ENCODE measurements around the gene HLA-DPB1.
"Not testable (repeated sequence)": the region's sequence is repeated elsewhere in the genome, so short reads cannot be mapped to it uniquely, and the experiment has no call there.

HLA-DPB1 gene

DNA sequence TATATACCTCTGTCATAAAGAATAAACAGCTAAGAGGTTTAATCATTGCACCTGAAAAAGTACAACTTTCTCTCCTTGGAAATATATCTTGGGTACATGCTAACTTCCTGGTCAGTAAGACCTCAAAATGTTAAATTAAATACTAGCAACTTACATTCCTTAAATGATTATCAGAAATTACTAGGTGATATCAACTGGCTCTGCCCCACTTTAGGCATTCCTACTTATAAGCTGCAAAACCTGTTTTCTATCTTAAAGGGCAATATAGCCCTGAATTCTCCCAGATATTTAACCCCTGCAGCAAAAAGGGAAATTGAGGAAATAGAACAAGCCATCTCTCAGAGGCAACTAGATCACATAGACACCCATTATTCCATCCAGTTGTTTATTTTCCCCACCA is 23.2 kb upstream of the HLA-DPB1 start:
- Histone ChIP-seq H3K4me3 (ENCODE audit: low read depth, low read length) (no peak overlapping the region), H3K27me3 (ENCODE audit: insufficient read depth, low read length) (peaks cover 59% of the 10 kb centered on the region), H3K36me3 (ENCODE audit: insufficient read depth, low read length) (no peaks in the 10 kb centered on the region), H3K27ac (ENCODE audit: low read depth, low read length) (no peak overlapping the region), H3K79me2 (ENCODE audit: control insufficient read depth, insufficient read depth, low read length, unreplicated experiment) (no peaks in the 10 kb centered on the region), H2AFZ (ENCODE audit: low read length, unreplicated experiment) (no peak overlapping the region), H3K4me1 (ENCODE audit: control insufficient read depth, insufficient read depth, low read length, unreplicated experiment) (no peaks in the 10 kb centered on the region)

DNA sequence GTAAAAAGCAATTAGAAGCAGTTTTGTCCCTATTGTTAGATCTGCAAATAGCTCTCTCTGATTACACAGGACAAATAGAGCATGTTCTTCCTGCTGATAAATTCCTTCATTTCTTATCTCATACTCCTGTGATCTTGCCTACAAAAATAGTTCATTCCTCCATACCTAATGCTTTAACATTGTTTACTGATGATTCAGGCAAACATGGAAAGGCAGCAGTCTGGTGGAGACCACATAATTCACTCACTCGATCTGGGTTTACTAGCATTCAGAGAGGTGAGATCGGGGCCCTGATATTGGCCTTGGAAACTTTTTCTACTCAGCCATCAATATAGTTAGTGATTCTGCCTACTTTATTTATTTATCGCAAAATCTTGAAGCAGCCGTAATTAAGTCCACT is 22.6 kb upstream of the HLA-DPB1 start:
- H2AFZ ChIP-seq (ENCODE audit: low read length, unreplicated experiment): no peak overlapping the region
- H3K4me3 ChIP-seq (ENCODE audit: low read depth, low read length): no peak overlapping the region
- H3K4me1 ChIP-seq (ENCODE audit: control insufficient read depth, insufficient read depth, low read length, unreplicated experiment): no peaks in the 10 kb centered on the region
- H3K79me2 ChIP-seq (ENCODE audit: control insufficient read depth, insufficient read depth, low read length, unreplicated experiment): no peaks in the 10 kb centered on the region
- H3K27ac ChIP-seq (ENCODE audit: low read depth, low read length): no peak overlapping the region
- no peaks in the 10 kb centered on the region for H3K36me3 ChIP-seq (ENCODE audit: insufficient read depth, low read length)
- H3K27me3 ChIP-seq (ENCODE audit: insufficient read depth, low read length): peaks cover 59% of the 10 kb centered on the region

DNA sequence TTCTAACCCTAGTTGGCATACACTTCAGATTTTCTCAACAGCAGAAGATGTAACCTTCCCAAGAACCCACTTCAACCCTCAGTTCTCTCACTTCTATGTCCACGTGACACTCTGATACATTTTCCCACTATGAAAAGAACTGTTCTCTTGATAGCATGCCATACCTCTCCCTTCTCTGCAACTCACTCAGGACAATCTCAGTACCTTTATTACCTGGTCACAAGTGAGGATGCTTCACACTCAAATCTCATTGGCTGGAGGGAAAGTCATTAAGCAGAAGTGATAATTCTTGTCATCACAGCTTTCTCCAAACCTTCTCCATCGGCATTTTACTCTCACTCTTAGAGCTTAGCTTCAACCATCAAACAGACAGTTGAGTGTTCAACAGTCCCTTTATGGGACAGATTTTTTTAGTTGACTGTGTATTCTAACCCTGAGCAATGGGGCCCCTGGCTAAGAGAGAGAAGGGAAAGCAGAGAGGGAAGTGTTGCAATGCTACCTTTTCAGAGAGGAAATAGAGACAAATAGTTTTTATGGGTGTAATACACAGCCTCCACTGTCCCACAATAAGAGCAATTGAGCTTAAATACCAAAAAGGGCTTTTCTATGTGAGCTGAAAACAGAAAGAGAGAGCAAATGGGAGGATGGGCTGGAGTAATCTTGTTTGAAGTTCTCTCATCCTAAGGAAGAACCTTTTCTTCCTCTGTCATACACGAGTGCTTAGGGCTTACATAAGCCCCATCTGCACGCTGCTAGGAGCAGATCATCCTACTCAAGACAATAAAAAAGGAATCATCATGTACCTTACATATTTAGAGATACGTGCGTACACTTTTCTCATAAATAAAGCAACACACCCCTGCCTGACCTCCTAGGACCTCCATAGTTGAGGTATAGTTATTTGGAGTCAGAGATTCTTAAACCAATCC is 18.3 kb upstream of the HLA-DPB1 start:
- Histone ChIP-seq H3K4me1 (ENCODE audit: control insufficient read depth, insufficient read depth, low read length, unreplicated experiment) (no peaks in the 10 kb centered on the region), H3K27ac (ENCODE audit: low read depth, low read length) (no peak overlapping the region)

DNA sequence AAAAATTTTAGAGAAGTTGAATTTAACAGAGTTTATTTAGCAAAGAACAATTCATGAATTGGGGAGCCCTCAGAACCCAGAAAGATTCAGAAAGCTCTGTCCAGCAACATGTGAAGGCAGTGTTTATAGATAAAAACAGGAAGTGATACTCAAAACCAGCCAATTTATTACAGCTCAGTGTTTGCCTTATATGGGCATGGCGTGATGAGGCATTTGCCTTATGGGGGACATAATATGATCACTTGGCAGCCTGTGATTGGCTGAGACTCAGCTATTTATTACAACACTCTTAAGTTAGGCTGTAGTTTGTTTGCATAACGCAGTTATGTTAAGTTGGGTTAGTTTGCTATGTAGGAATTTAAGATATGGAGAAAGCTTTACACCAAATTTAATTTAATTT is 13.8 kb upstream of the HLA-DPB1 start:
- no peaks in the 10 kb centered on the region for H3K79me2 ChIP-seq (ENCODE audit: control insufficient read depth, insufficient read depth, low read length, unreplicated experiment)
- peaks cover 17% of the 10 kb centered on the region for H3K27me3 ChIP-seq (ENCODE audit: insufficient read depth, low read length)
- no peak overlapping the region for H3K4me3 ChIP-seq (ENCODE audit: low read depth, low read length)
- no peak overlapping the region for H2AFZ ChIP-seq (ENCODE audit: low read length, unreplicated experiment)
- H3K36me3 ChIP-seq (ENCODE audit: insufficient read depth, low read length): no peaks in the 10 kb centered on the region; the same call in 1 of the 2 replicates
- H3K27ac ChIP-seq (ENCODE audit: low read depth, low read length): no peak overlapping the region
- H3K4me1 ChIP-seq (ENCODE audit: control insufficient read depth, insufficient read depth, low read length, unreplicated experiment): no peaks in the 10 kb centered on the region

More for the DNA sequence above, 18.3 kb upstream of the HLA-DPB1 start:
- Histone ChIP-seq H3K36me3 (ENCODE audit: insufficient read depth, low read length) (no peaks in the 10 kb centered on the region), H3K4me3 (ENCODE audit: low read depth, low read length) (no peak overlapping the region), H3K79me2 (ENCODE audit: control insufficient read depth, insufficient read depth, low read length, unreplicated experiment) (no peaks in the 10 kb centered on the region), H3K27me3 (ENCODE audit: insufficient read depth, low read length) (peaks cover 24% of the 10 kb centered on the region), H2AFZ (ENCODE audit: low read length, unreplicated experiment) (no peak overlapping the region)

DNA sequence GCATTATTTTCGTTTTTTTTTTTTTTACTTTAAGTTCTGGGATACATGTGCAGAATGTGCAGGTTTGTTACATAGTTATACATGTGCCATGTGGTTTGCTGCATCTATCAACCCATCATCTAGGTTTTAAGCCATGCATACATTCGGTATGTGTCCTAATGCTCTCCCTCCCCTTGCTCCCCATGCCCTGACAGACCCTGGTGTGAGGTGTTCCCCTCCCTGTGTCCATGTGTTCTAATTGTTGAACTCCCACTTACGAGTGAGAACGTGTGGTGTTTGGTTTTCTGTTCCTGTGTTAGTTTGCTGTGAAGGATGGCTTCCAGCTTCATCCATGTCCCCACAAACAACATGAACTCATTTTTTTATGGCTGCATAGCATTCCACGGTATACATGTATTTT is 12.4 kb upstream of the HLA-DPB1 start:
- H2AFZ ChIP-seq (ENCODE audit: low read length, unreplicated experiment); H3K27ac ChIP-seq (ENCODE audit: low read depth, low read length); H3K27me3 ChIP-seq (ENCODE audit: insufficient read depth, low read length); H3K4me3 ChIP-seq (ENCODE audit: low read depth, low read length); H3K36me3 ChIP-seq (ENCODE audit: insufficient read depth, low read length); H3K79me2 ChIP-seq (ENCODE audit: control insufficient read depth, insufficient read depth, low read length, unreplicated experiment); H3K4me1 ChIP-seq (ENCODE audit: control insufficient read depth, insufficient read depth, low read length, unreplicated experiment): not testable (repeated sequence)

- H3K27ac ChIP-seq (ENCODE audit: low read depth, low read length): no peak overlapping the region
- H3K4me3 ChIP-seq (ENCODE audit: low read depth, low read length): no peak overlapping the region
- H3K27me3 ChIP-seq (ENCODE audit: insufficient read depth, low read length): no peaks in the 10 kb centered on the region
- H2AFZ ChIP-seq (ENCODE audit: low read length, unreplicated experiment): no peak overlapping the region
- peaks cover 9% of the 10 kb centered on the region; the same call in 1 of the 2 replicates for H3K36me3 ChIP-seq (ENCODE audit: insufficient read depth, low read length)
- no peaks in the 10 kb centered on the region for H3K79me2 ChIP-seq (ENCODE audit: control insufficient read depth, insufficient read depth, low read length, unreplicated experiment)
- H3K4me1 ChIP-seq (ENCODE audit: control insufficient read depth, insufficient read depth, low read length, unreplicated experiment): no peaks in the 10 kb centered on the region
These were observed 11.1 kb upstream of the HLA-DPB1 start for GRCh38 chr6:33064723-33065122.

GRCh38 chr6:33065312-33065711 is 10.5 kb upstream of the HLA-DPB1 start:
- Histone ChIP-seq H3K27me3 (ENCODE audit: insufficient read depth, low read length) (no peaks in the 10 kb centered on the region), H3K79me2 (ENCODE audit: control insufficient read depth, insufficient read depth, low read length, unreplicated experiment) (no peaks in the 10 kb centered on the region), H3K27ac (ENCODE audit: low read depth, low read length) (no peak overlapping the region), H3K4me1 (ENCODE audit: control insufficient read depth, insufficient read depth, low read length, unreplicated experiment) (no peaks in the 10 kb centered on the region), H3K36me3 (ENCODE audit: insufficient read depth, low read length) (peaks cover 9% of the 10 kb centered on the region; the same call in 1 of the 2 replicates), H3K4me3 (ENCODE audit: low read depth, low read length) (no peak overlapping the region), H2AFZ (ENCODE audit: low read length, unreplicated experiment) (no peak overlapping the region)

- no peak overlapping the region for H3K27ac ChIP-seq (ENCODE audit: low read depth, low read length)
- no peaks in the 10 kb centered on the region for H3K4me1 ChIP-seq (ENCODE audit: control insufficient read depth, insufficient read depth, low read length, unreplicated experiment)
- H2AFZ ChIP-seq (ENCODE audit: low read length, unreplicated experiment): no peak overlapping the region
- no peak overlapping the region for H3K4me3 ChIP-seq (ENCODE audit: low read depth, low read length)
- H3K36me3 ChIP-seq (ENCODE audit: insufficient read depth, low read length): peaks cover 9% of the 10 kb centered on the region; the same call in 1 of the 2 replicates
- no peaks in the 10 kb centered on the region for H3K27me3 ChIP-seq (ENCODE audit: insufficient read depth, low read length)
- no peaks in the 10 kb centered on the region for H3K79me2 ChIP-seq (ENCODE audit: control insufficient read depth, insufficient read depth, low read length, unreplicated experiment)
These were observed 8.8 kb upstream of the HLA-DPB1 start for GRCh38 chr6:33066917-33067521.

DNA sequence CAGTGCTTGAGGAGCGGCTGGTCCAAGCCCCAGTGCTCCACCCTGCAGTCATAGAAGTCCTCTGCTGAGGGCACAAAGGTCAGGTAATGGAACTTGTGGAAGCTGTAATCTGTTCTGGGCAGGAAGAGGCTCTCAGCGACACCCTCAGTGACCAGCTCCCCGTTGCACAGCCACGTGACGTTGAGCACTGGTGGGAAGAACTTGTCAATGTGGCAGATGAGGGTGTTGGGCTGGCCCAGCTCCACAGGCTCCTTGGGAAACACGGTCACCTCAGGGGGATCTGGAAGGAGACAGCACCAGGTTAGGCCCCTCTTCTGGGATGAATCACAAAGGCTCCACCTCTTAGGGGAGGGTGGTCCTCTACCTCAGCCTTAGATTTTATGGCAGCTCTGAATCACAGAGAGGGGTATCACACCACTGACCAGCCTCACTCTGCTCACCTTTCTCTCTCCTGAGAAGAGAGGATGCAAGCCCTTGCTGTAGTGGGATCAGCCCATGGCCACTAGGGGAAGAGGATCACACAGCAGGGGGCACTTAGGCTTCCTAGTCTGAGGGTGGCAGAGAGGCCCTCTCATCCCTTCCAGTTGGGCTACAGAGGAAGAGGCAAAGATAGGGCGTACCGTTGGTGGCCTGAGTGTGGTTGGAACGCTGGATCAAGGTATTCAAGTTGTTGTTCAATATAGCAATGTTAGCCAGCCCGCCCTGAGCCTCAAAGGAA is 6.6 kb upstream of the HLA-DPB1 start:
- Histone ChIP-seq H3K27me3 (ENCODE audit: insufficient read depth, low read length) (no peaks in the 10 kb centered on the region), H3K4me1 (ENCODE audit: control insufficient read depth, insufficient read depth, low read length, unreplicated experiment) (no peaks in the 10 kb centered on the region), H3K79me2 (ENCODE audit: control insufficient read depth, insufficient read depth, low read length, unreplicated experiment) (no peaks in the 10 kb centered on the region), H3K4me3 (ENCODE audit: low read depth, low read length) (no peak overlapping the region), H3K36me3 (ENCODE audit: insufficient read depth, low read length) (peaks cover 9% of the 10 kb centered on the region; the same call in 1 of the 2 replicates), H2AFZ (ENCODE audit: low read length, unreplicated experiment) (no peak overlapping the region), H3K27ac (ENCODE audit: low read depth, low read length) (no peak overlapping the region)

DNA sequence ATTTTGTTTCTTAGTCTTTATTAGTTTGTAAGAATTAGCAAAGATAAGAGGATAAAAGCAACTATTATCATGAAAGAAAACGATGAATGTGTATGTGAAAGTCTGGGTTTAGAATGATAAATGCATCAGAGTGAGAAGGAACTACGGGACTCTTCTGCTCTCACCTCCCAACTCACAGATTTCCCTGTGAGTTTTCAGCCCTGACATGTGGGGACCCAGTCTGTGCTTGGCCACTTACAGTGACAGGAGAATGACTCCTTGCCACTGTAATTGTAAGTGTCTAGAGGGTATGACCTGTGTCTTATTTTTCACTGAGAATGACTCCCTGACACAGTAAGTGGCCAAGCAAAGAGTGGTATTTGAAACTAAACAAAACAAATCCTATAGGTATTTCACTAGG is 4.9 kb upstream of the HLA-DPB1 start:
- no peak overlapping the region for H3K27ac ChIP-seq (ENCODE audit: low read depth, low read length)
- no peak overlapping the region for H2AFZ ChIP-seq (ENCODE audit: low read length, unreplicated experiment)
- no peaks in the 10 kb centered on the region for H3K4me1 ChIP-seq (ENCODE audit: control insufficient read depth, insufficient read depth, low read length, unreplicated experiment)
- H3K27me3 ChIP-seq (ENCODE audit: insufficient read depth, low read length): no peaks in the 10 kb centered on the region
- H3K79me2 ChIP-seq (ENCODE audit: control insufficient read depth, insufficient read depth, low read length, unreplicated experiment): no peaks in the 10 kb centered on the region
- H3K36me3 ChIP-seq (ENCODE audit: insufficient read depth, low read length): peaks cover 9% of the 10 kb centered on the region; the same call in 1 of the 2 replicates
- H3K4me3 ChIP-seq (ENCODE audit: low read depth, low read length): no peak overlapping the region

Data from ACC112 (cell line).